Neuron (in vitro differentiated cells): ENCODE data around the gene TOR1AIP2.

Experiments
- H2AFZ ChIP-seq: one replicate; pipeline ENCODE4 v1.6.1; 2013; ENCODE audit warnings: low read depth, mild to moderate bottlenecking, inconsistent platforms, low read length, moderate library complexity
- H3K27me3 ChIP-seq: one replicate; pipeline ENCODE4 v1.6.1; 2013; ENCODE audit warnings: low read length; ENCODE audit not compliant: insufficient read depth
- H3K36me3 ChIP-seq: one replicate; pipeline ENCODE4 v1.6.1; 2013; ENCODE audit warnings: low read length; ENCODE audit not compliant: insufficient read depth
- H3K4me1 ChIP-seq: one replicate; pipeline ENCODE4 v1.6.1; 2013; ENCODE audit warnings: low read length; ENCODE audit not compliant: insufficient read depth
- H3K4me3 ChIP-seq: 2 replicates; pipeline ENCODE4 v1.5.1; 2013; ENCODE audit warnings: mild to moderate bottlenecking, low read length, moderate library complexity
- H3K9me3 ChIP-seq: one replicate; pipeline ENCODE4 v1.6.1; 2013; ENCODE audit warnings: low read length

The TOR1AIP2 gene

DNA sequence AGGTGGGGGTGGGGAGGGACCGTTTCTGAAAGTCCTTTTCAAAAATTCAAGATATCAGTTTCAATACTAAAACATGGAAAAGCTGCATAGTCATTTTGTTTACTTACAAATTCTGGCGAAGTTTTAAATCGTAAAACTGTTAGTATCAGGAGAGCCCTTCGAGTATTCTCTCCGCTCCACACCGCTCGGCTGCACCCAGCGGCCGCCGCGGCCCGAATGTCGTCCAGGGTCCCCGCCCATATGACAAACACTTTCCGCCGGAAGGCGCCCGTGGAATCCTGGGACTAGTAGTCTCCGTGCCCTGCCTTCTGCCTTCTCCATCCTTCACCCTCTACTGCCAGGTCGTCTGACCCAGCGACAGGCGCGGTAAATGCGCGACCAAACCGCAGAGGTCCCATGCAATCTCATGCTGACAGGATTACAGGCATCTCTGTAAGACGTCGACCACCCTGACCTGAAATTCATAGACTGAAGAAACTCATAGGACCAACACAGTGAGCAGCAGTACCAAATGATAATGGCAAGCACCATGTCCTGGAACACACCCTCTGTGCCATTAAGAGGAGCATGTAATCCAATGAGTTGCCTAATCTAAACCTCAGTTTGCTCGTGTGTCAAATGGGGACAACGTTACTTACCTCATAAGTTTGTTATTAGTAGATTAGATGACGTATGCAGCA, at the start of gene TOR1AIP2:
TSS of gene TOR1AIP2 (minus strand) at position 218 of the 680 bp plus-strand sequence. CDS start 25,138 bp downstream, outside the sequence.
- peaks cover 17% of the 10 kb centered on the region for H3K36me3 ChIP-seq
- H3K9me3 ChIP-seq = no peaks in the 10 kb centered on the region
- H3K4me1 ChIP-seq = peaks cover 20% of the 10 kb centered on the region
- no peaks in the 10 kb centered on the region for H3K27me3 ChIP-seq
- H2AFZ ChIP-seq = peak within 1 kb of the TSS; percentile 20
- H3K4me3 ChIP-seq = peak within 1 kb of the TSS; percentile 99

DNA sequence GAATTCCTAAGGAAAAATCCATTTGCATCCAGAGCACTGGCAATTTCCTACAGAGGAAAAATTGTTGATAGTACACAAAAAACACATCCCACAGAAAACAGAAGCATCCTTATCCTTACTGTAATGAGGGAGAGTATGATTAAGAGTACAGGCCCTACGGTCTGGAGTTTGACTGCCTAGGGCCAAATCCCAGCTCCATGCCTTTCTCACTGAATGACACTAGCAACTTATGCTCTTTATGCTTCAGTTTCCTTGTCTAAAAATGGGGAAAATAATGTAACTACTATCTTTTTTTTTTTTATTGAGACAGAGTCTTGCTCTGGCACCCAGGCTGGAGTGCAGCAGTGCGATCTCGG, 49.2 kb upstream of the TOR1AIP2 start:
- no peaks in the 10 kb centered on the region for H3K36me3 ChIP-seq
- peaks cover 5% of the 10 kb centered on the region for H3K4me1 ChIP-seq
- no peak overlapping the region for H2AFZ ChIP-seq
- H3K4me3 ChIP-seq = no peak overlapping the region
- no peaks in the 10 kb centered on the region for H3K27me3 ChIP-seq
- no peaks in the 10 kb centered on the region for H3K9me3 ChIP-seq

DNA sequence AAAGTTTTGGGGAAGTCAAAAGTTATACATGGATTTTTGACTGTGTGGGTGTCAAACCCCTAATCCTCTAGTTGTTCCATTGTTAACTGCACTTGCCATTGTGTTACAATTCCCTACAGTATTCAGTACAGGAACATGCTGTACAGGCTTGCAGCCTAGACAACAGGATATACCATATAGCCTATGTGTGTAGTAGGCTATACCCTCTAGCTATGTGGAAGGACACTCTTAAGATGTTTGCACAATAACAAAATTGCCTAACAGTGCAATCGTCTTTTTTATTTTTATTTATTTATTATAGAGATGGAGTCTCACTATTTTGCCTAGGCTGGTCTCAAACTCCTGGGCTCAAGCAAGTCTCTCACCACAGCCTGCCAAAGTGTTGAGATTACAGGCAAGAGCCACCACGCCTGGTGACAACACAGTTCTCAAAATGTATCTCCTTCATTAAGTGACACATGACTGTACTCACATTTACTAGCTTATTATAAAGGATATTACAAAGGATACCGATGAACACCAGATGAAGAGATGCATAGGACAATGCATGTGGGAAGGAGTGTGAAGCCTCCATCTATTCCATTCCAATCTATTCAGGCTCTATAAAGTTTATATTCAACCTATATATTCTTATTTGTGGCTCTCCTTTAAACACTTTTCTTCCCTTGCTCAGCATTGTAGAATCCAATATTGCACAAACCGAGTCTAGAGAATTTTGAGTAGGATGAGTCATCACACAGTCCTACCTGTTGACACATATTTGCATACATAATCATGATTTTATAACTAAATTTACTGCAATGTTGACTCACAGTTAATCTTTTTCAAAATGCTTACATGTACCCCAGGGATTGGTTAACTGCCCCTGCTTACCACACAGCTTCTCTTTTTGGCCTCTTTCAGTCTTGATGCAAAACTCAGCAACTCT, 48.6 kb upstream of the TOR1AIP2 start:
- Histone ChIP-seq H3K27me3 (no peaks in the 10 kb centered on the region), H2AFZ (no peak overlapping the region), H3K36me3 (no peaks in the 10 kb centered on the region), H3K4me1 (peaks cover 9% of the 10 kb centered on the region), H3K4me3 (no peak overlapping the region), H3K9me3 (no peaks in the 10 kb centered on the region)

DNA sequence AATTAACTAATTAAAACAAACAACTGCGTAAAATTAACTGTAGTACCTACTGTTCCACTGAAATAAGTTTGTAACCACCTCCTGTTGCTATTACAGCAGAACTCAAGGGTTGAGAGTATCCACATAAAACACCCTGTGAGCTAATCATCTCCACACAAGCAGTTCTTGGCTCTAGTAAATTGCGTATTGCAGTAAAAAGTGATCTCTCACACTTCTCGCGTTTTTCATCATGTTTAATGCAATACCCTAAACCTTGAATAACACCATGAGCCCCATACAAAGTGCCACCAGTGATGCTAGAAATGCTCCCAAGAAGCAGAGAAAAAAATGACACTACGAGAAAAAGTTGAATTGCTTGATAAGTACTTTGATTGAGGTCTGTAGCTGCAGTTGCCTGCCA, 47.7 kb upstream of the TOR1AIP2 start:
- Histone ChIP-seq H3K9me3 (no peaks in the 10 kb centered on the region), H3K27me3 (no peaks in the 10 kb centered on the region), H3K4me1 (peaks cover 9% of the 10 kb centered on the region), H3K36me3 (no peaks in the 10 kb centered on the region), H2AFZ (no peak overlapping the region), H3K4me3 (no peak overlapping the region)

DNA sequence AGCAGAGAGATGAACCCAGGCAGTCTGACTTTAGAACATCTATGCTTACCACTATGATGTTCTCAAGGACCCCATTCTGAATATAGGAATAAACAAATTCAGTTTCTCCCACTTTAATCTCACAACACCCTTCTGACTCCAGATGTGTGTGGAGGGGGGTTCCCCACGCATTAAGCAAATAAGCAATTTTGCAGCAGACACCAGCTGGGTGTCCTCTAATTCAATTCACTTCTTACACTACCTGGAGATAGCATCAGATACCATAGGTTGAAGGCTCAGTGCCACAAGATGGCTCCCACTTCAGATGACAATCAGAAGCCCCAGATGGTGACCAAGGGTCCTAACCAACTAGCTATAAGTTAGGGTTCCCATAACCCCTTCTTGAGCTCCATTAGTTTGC, 46.7 kb upstream of the TOR1AIP2 start:
- Histone ChIP-seq H3K36me3 (peaks cover 4% of the 10 kb centered on the region), H3K4me1 (peaks cover 9% of the 10 kb centered on the region), H3K27me3 (no peaks in the 10 kb centered on the region), H3K4me3 (no peak overlapping the region), H3K9me3 (no peaks in the 10 kb centered on the region), H2AFZ (no peak overlapping the region)

DNA sequence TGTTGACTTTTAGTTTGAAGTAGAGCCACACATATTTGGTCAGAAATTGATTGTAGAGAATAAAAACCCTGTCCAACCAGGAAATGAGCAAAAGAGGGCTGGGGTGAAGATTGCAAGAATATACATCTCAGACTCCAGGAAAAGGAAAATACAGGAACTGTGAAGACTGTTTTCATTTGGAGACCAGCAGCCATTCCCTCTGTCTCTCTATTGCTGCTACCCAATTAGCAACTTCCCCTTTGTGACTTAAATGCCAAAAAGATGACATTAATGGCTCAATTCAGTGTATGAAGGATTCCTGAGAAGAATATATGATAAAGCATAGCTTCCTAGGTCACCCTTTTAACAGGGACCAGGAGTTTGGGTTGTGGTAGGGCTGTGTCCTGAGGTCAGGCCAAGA, 45.4 kb upstream of the TOR1AIP2 start:
- Histone ChIP-seq H3K4me1 (peaks cover 9% of the 10 kb centered on the region), H3K27me3 (no peaks in the 10 kb centered on the region), H3K36me3 (peaks cover 12% of the 10 kb centered on the region), H2AFZ (no peak overlapping the region), H3K9me3 (no peaks in the 10 kb centered on the region), H3K4me3 (no peak overlapping the region)

DNA sequence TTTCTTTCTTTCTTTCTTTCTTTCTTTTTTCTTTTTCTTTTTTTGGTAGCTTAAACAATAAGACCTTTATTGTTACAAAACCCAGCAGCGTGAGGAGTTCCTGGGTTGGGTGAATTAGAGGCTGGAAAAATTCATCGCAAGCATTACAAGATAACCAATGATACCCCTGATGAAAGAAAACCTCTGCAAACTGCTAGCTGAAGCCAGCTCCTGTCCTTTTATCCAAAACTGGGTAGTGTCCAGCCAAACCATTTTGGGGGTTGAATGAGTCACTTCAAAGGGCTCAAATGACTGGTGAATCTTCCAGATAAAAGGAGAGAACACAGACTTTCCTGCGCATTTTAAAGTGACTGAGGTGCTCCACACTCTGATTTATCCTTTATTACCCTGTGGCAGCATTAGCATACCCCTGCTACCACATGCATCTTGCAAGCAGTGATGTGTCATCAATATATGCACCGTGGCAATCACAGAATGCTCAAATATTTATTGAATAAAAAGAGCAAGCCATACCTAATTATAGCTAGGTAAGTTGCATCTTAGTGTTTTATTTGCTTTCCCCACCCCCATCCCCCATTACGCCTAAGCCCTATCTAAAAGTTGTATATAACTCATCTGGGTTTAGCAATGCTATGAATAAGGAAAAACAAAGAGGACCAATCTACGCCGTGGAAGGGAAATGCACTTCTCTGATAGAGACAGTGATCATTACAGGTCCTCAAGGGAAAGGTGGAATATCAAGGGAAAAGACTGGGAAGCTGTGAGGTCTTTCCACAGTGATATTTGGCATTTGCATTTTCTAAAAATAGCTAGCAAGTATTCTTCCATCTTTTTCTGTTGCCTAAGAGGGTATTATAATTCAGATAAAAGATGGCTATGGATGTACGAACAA, 44.6 kb upstream of the TOR1AIP2 start:
- H3K36me3 ChIP-seq = peaks cover 20% of the 10 kb centered on the region

DNA sequence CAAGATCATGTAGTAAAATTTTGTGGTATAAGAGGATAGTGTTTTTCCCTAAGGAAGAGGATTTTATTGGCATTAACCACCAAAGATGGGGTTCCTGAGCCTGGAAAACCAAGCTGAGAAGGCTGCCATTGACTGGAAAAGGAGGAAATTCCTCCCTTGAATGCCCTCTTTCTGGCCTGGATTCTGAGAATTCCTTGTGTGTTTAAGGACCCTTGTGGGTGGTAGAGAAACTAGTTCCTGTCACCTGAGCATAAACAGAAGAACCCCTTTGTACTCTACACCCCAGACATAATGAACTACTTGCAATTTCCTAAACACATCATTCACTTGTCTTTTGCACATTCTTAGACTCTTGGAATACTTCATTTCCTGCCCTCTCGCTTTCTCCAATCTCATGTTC, 43.9 kb upstream of the TOR1AIP2 start:
- peaks cover 20% of the 10 kb centered on the region for H3K36me3 ChIP-seq
- H2AFZ ChIP-seq = no peak overlapping the region
- no peaks in the 10 kb centered on the region for H3K9me3 ChIP-seq
- H3K4me3 ChIP-seq = no peak overlapping the region
- H3K27me3 ChIP-seq = no peaks in the 10 kb centered on the region
- peaks cover 9% of the 10 kb centered on the region for H3K4me1 ChIP-seq

More for the DNA sequence above, 44.6 kb upstream of the TOR1AIP2 start:
- Histone ChIP-seq H2AFZ (no peak overlapping the region), H3K27me3 (no peaks in the 10 kb centered on the region), H3K4me1 (peaks cover 9% of the 10 kb centered on the region), H3K9me3 (no peaks in the 10 kb centered on the region), H3K4me3 (no peak overlapping the region)

DNA sequence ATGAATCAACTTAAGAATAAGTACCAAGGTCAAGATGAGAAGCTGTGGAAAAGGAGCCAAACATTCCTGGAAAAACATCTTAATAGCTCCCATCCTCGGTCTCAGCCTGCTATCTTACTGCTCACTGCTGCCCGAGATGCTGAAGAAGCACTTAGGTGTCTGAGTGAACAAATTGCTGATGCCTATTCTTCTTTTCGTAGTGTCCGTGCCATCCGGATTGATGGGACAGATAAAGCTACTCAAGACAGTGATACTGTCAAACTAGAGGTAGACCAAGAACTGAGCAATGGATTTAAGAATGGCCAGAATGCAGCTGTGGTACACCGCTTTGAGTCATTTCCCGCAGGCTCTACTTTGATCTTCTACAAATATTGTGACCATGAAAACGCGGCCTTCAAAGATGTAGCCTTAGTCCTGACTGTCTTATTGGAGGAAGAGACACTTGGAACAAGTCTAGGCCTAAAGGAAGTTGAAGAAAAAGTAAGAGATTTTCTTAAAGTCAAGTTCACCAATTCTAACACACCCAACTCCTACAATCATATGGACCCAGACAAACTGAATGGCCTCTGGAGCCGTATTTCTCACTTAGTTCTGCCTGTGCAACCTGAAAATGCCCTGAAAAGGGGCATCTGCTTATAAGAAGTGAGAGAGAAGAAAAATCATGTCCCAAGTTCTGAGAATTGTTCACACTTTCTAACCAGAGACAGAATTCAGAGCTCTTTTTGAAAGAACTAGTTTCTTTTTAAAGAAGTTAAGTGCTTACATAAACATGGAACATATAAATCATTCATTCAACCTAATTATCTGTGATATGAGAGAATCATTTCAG, 40.2 kb upstream of the TOR1AIP2 start:
- Histone ChIP-seq H3K27me3 (no peaks in the 10 kb centered on the region), H3K36me3 (peaks cover 20% of the 10 kb centered on the region), H2AFZ (no peak overlapping the region), H3K9me3 (no peaks in the 10 kb centered on the region), H3K4me1 (peaks cover 9% of the 10 kb centered on the region), H3K4me3 (no peak overlapping the region)

DNA sequence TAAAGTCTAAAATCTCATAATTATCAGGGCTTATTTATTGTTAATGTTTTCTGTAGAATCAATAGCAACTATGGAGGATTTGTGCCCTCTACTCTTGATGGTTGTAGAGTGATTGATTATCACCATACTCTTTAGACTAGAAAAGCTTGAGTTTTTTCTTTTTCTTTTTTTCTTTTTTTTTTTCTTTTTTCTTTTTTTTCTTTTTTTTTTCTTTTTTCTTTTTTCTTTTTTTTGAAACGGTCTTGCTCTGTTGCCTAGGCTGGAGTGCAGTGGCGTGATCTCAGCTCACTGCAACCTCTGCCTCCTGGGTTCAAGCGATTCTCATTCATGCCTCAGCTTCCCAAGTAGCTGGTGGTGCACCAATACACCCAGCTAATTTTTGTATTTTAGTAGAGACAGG, 34.2 kb upstream of the TOR1AIP2 start:
- H3K27me3 ChIP-seq = no peaks in the 10 kb centered on the region
- no peaks in the 10 kb centered on the region for H3K9me3 ChIP-seq
- no peak overlapping the region for H3K4me3 ChIP-seq
- H2AFZ ChIP-seq = no peak overlapping the region
- H3K36me3 ChIP-seq = peaks cover 6% of the 10 kb centered on the region
- no peaks in the 10 kb centered on the region for H3K4me1 ChIP-seq

DNA sequence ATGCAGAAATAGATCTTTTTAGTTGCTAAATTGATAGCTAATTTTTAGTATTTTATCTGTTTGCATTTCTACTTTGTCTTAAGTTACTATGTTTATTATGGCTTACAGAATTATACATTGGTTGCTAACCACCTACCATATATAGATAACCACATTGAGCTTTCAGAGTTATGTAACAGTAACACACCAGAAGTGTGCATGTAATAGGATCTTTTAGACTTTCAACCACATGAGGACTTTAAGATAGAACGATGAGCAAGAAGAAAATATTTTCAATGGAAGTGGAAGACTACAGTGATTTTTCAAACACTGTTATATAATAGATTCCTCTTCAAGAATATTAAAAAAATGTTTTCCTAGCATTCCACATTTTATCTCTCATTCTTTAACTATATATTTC, 33.3 kb upstream of the TOR1AIP2 start:
- H3K27me3 ChIP-seq = no peaks in the 10 kb centered on the region
- peaks cover 6% of the 10 kb centered on the region for H3K36me3 ChIP-seq
- no peak overlapping the region for H3K4me3 ChIP-seq
- H3K9me3 ChIP-seq = no peaks in the 10 kb centered on the region
- H3K4me1 ChIP-seq = no peaks in the 10 kb centered on the region
- H2AFZ ChIP-seq = no peak overlapping the region

DNA sequence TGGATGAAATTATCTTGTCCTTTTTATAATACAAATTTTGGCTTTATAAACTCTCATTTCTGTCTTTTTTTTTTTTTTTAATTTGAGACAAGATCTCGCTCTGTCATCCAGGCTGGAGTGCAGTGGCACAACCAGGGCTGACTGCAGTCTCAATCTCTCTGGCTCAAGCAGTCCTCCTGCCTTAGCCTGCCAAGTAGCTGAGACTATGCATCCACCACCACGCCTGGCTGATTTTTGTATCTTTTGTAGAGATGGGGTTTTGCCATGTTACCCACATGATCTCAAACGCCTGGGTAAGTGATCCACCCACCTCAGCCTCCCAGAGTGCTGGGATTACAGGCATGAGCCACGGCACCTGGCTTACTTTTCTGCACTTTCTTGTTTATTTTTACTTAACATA, 12.0 kb upstream of the TOR1AIP2 start:
- Histone ChIP-seq H3K36me3 (peaks cover 22% of the 10 kb centered on the region), H3K27me3 (no peaks in the 10 kb centered on the region), H3K9me3 (no peaks in the 10 kb centered on the region), H3K4me3 (no peak overlapping the region), H2AFZ (no peak overlapping the region), H3K4me1 (peaks cover under 1% of the 10 kb centered on the region)
